CD4-positive, CD25-positive, alpha-beta regulatory T cell (primary cell): ENCODE measurements around the gene CREB5. TPM values are rescaled to one million over a fixed set of nuclear protein-coding genes. Genes with fewer than 3 reads are reported as not detected.

Source experiments
- ATAC-seq, 2 donors: fragments of 150-1000 bp; cut with Tn5 transposase; one replicate each; pipeline ENCODE4 v1.10.0; 2021; ENCODE audit warnings: low read depth in 2 of 2, moderate number of reproducible peaks in 2 of 2, moderate library complexity in 1 of 2
- DNase-seq, 3 donors: peaks; one replicate each; pipeline versions ENCODE4 v3.0.0 to v3.0.0-alpha.2; 2012 to 2022; ENCODE audit warnings: mixed read lengths in 1 of 3
- H3K27ac ChIP-seq: one replicate; pipeline ENCODE4 v1.7.0; 2013; ENCODE audit warnings: mild to moderate bottlenecking, low read length; ENCODE audit not compliant: insufficient read depth, poor library complexity, severe bottlenecking
- H3K27me3 ChIP-seq: one replicate; pipeline ENCODE4 v1.7.0; 2013; ENCODE audit warnings: low read length; ENCODE audit not compliant: control insufficient read depth, insufficient read depth
- H3K36me3 ChIP-seq: one replicate; pipeline ENCODE4 v1.7.0; 2013; ENCODE audit warnings: mild to moderate bottlenecking, low read length, moderate library complexity; ENCODE audit not compliant: control insufficient read depth, insufficient read depth
- H3K4me1 ChIP-seq: 2 replicates; pipeline ENCODE4 v1.7.0; 2013; ENCODE audit warnings: mild to moderate bottlenecking, low read length; ENCODE audit not compliant: insufficient read depth, control insufficient read depth, poor library complexity, severe bottlenecking
- H3K4me3 ChIP-seq: one replicate; pipeline ENCODE4 v1.7.0; 2013; ENCODE audit warnings: low read depth, mild to moderate bottlenecking, low read length, moderate library complexity
- H3K9me3 ChIP-seq, 2 experiments: 1 replicate in 1 of 2; 2 replicates in 1 of 2; pipeline ENCODE4 v1.7.0; 2013; ENCODE audit warnings: low read length in 2 of 2, mild to moderate bottlenecking in 1 of 2, moderate library complexity in 1 of 2; ENCODE audit not compliant: control insufficient read depth in 2 of 2
- H3K27ac Mint-ChIP-seq, 3 donors: one replicate each; pipeline ENCODE4 v1.8.0; 2020 to 2022; ENCODE audit warnings: mild to moderate bottlenecking in 3 of 3, mixed read lengths in 3 of 3, moderate library complexity in 2 of 3
- H3K27me3 Mint-ChIP-seq: one replicate; pipeline ENCODE4 v1.8.0; 2022; ENCODE audit warnings: mild to moderate bottlenecking, mixed read lengths
- H3K36me3 Mint-ChIP-seq: one replicate; pipeline ENCODE4 v1.8.0; 2020; ENCODE audit warnings: mixed read lengths
- H3K4me1 Mint-ChIP-seq, 4 donors: one replicate each; pipeline ENCODE4 v1.8.0; 2020 to 2022; ENCODE audit warnings: mixed read lengths in 4 of 4, mild to moderate bottlenecking in 1 of 4
- H3K4me3 Mint-ChIP-seq, 4 donors: one replicate each; pipeline ENCODE4 v1.8.0; 2020 to 2022; ENCODE audit warnings: mild to moderate bottlenecking in 4 of 4, mixed read lengths in 4 of 4, moderate library complexity in 3 of 4
- H3K9me3 Mint-ChIP-seq, 7 donors: one replicate each; pipeline ENCODE4 v1.8.0; 2020 to 2022; ENCODE audit warnings: mixed read lengths in 7 of 7, mild to moderate bottlenecking in 3 of 7, moderate library complexity in 2 of 7
- polyA plus RNA-seq, 4 donors: library from polyadenylated mRNA; unstranded; fragments of 300-500 nt; fragmentation: Illumina TruSeq; gene quantifications; one replicate each; pipeline ENCODE4 v1.2.3, GENCODE V29; 2021
- total RNA-seq: library from RNA; stranded (reverse); gene quantifications from one replicate; pipeline ENCODE4 v1.2.3, GENCODE V29; 2022

Gene CREB5
- total and polyA plus RNA-seq, 5 donors from 2014 or later, result 1.3 TPM; not detected in 4

GRCh38 chr7:28556025-28556424, 143.7 kb downstream of the CREB5 start:
- Mint-ChIP-seq H3K4me1 (no peaks in the 10 kb centered on the region), H3K27ac (no peak overlapping the region), H3K4me3 (no peak overlapping the region), H3K9me3 (peaks cover 0 to 4% (median 0%) of the 10 kb centered on the region in 7 donors), H3K36me3 (no peaks in the 10 kb centered on the region), H3K27me3 (peaks cover 17% of the 10 kb centered on the region)
- Histone ChIP-seq H3K27me3 (no peaks in the 10 kb centered on the region), H3K4me3 (no peak overlapping the region), H3K27ac (no peak overlapping the region), H3K9me3 (no peaks in the 10 kb centered on the region), H3K4me1 (no peaks in the 10 kb centered on the region), H3K36me3 (no peaks in the 10 kb centered on the region)
- DNase-seq, result no peak
- ATAC-seq, result no peak

GRCh38 chr7:28556671-28557070, 144.4 kb downstream of the CREB5 start:
- Histone ChIP-seq H3K4me3 (no peak overlapping the region), H3K4me1 (no peaks in the 10 kb centered on the region), H3K36me3 (no peaks in the 10 kb centered on the region), H3K27me3 (no peaks in the 10 kb centered on the region), H3K9me3 (no peaks in the 10 kb centered on the region), H3K27ac (no peak overlapping the region)
- peaks cover 17% of the 10 kb centered on the region for H3K27me3 Mint-ChIP-seq
- H3K27ac Mint-ChIP-seq, result no peak overlapping the region
- H3K9me3 Mint-ChIP-seq, result peaks cover 0 to 4% (median 0%) of the 10 kb centered on the region in 7 donors
- no peak for ATAC-seq
- no peak overlapping the region for H3K4me3 Mint-ChIP-seq
- H3K4me1 Mint-ChIP-seq, result no peaks in the 10 kb centered on the region
- DNase-seq, result no peak
- no peaks in the 10 kb centered on the region for H3K36me3 Mint-ChIP-seq

GRCh38 chr7:28558236-28558635, 145.9 kb downstream of the CREB5 start:
- H3K36me3 ChIP-seq, result no peaks in the 10 kb centered on the region
- no peaks in the 10 kb centered on the region for H3K4me1 ChIP-seq
- ATAC-seq, result no peak
- no peak overlapping the region for H3K4me3 ChIP-seq
- no peak overlapping the region for H3K27ac Mint-ChIP-seq
- no peak overlapping the region for H3K27ac ChIP-seq
- H3K9me3 ChIP-seq, result no peaks in the 10 kb centered on the region
- peaks cover 0 to 4% (median 0%) of the 10 kb centered on the region in 7 donors for H3K9me3 Mint-ChIP-seq
- no peak for DNase-seq
- H3K27me3 Mint-ChIP-seq, result peaks cover 8% of the 10 kb centered on the region
- no peaks in the 10 kb centered on the region for H3K36me3 Mint-ChIP-seq
- no peaks in the 10 kb centered on the region for H3K4me1 Mint-ChIP-seq
- no peak overlapping the region for H3K4me3 Mint-ChIP-seq
- H3K27me3 ChIP-seq, result no peaks in the 10 kb centered on the region

DNA sequence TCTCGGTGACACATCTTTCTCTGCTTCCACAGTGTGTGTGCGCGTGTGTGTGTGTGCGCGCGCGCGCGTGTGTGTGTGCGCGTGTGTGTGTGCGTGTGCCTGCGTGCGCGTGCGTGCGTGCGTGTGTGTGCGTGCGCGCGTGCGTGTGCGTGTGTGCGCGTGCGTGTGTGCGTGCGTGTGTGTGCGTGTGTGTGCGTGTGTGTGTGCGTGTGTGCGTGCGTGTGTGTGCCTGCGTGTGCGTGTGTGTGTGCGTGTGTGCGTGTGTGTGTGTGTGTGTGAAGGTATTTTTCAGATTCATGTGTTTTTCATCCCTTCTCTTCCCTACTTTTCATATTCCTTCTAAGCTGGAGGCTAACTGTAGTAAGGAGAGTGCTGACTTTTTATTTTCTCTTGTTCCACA, 148.4 kb downstream of the CREB5 start:
- Mint-ChIP-seq H3K4me1 (no peaks in the 10 kb centered on the region), H3K9me3 (peaks cover 0 to 2% (median 0%) of the 10 kb centered on the region in 7 donors), H3K36me3 (no peaks in the 10 kb centered on the region), H3K4me3 (no peak overlapping the region), H3K27me3 (peaks cover 12% of the 10 kb centered on the region), H3K27ac (no peak overlapping the region)
- DNase-seq (no peak), ATAC-seq (no peak)
- H3K27ac ChIP-seq, result no peak overlapping the region
- no peaks in the 10 kb centered on the region for H3K27me3 ChIP-seq
- H3K36me3 ChIP-seq, result no peaks in the 10 kb centered on the region
- no peak overlapping the region for H3K4me3 ChIP-seq
- no peaks in the 10 kb centered on the region for H3K4me1 ChIP-seq
- no peaks in the 10 kb centered on the region for H3K9me3 ChIP-seq

DNA sequence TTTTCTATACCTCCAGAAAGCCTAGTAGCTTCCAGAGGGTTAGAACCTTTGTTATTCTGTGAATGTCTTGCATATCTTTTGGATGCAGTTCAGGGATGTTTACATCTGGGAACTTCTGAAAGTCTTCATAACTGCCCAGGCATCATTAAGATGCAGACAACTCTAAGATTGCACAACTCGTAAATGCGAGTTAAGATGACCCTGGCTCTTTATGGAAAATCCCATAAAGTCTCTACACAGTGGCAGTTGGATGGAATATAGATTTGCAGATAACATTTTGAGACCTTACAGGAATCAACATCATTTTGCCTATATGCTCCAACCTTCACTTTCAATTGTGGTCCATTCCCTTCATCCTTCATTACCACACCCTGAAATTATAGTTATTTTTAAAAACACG, 151.7 kb downstream of the CREB5 start:
- Mint-ChIP-seq H3K27ac (no peak overlapping the region), H3K9me3 (peaks cover 0 to 2% (median 0%) of the 10 kb centered on the region in 7 donors), H3K4me1 (no peaks in the 10 kb centered on the region), H3K36me3 (no peaks in the 10 kb centered on the region), H3K4me3 (no peak overlapping the region), H3K27me3 (peaks cover 9% of the 10 kb centered on the region)
- H3K4me3 ChIP-seq, result no peak overlapping the region
- DNase-seq (no peak), ATAC-seq (no peak)
- no peaks in the 10 kb centered on the region for H3K36me3 ChIP-seq
- H3K27ac ChIP-seq, result no peak overlapping the region
- no peaks in the 10 kb centered on the region for H3K27me3 ChIP-seq
- no peaks in the 10 kb centered on the region for H3K4me1 ChIP-seq
- H3K9me3 ChIP-seq, result no peaks in the 10 kb centered on the region

DNA sequence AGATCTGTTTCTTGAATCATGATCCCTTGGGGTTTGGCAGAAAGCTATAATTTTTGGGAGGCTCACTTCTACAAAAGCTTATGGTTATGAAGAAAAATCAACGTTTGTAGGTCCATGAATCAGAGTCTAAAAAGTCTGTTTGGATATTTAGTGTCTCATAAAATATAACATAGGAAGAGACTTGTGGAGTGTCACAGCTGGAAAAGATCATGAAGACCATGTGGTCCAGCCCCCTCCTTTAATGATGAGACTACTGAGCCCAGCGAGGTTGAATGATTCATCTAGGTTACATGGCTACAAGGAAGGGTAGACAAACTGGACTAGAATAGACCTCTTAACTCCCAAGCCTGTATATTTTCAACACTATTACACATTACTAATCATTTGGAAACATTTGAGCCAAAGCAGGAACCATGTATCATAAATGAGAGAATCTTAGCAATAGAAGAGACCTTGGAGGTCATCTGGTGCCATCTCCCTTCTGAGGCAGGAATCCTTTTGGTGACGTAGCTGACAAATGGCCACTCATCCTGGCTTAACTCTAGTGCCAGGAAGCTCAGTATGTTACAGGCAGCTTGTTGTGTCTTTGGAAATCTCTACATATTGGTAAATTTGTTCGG, 152.5 kb downstream of the CREB5 start:
- ATAC-seq (no peak), DNase-seq (no peak)
- Histone ChIP-seq H3K9me3 (no peaks in the 10 kb centered on the region), H3K4me3 (no peak overlapping the region), H3K27ac (no peak overlapping the region), H3K27me3 (no peaks in the 10 kb centered on the region), H3K36me3 (no peaks in the 10 kb centered on the region), H3K4me1 (no peaks in the 10 kb centered on the region)
- H3K36me3 Mint-ChIP-seq, result no peaks in the 10 kb centered on the region
- peaks cover 9% of the 10 kb centered on the region for H3K27me3 Mint-ChIP-seq
- no peak overlapping the region for H3K4me3 Mint-ChIP-seq
- peaks cover 0 to 2% (median 0%) of the 10 kb centered on the region in 7 donors for H3K9me3 Mint-ChIP-seq
- no peaks in the 10 kb centered on the region for H3K4me1 Mint-ChIP-seq
- H3K27ac Mint-ChIP-seq, result no peak overlapping the region

DNA sequence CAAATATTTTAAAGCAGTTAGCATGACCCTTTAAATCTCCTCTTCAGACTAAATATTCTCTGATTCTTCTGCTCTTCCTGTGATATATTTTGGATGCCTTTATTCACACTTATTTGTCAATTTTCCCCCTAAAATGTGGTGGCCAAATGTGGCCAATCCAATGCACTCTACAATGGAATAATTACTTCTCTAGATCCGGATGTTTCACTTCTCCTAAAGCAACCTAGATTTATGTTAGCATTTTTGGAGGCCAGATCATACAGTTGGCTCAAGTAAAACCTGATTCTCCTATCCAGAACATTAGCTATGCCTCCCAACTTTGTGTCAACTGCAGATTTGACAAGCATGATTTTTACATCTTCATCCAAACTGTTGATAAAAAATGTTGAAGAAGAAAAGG, 153.7 kb downstream of the CREB5 start:
- H3K4me3 Mint-ChIP-seq, result no peak overlapping the region
- H3K9me3 Mint-ChIP-seq, result peaks cover 0 to under 1% (median 0%) of the 10 kb centered on the region in 7 donors
- H3K36me3 Mint-ChIP-seq, result no peaks in the 10 kb centered on the region
- H3K27me3 ChIP-seq, result no peaks in the 10 kb centered on the region
- no peaks in the 10 kb centered on the region for H3K9me3 ChIP-seq
- H3K27ac Mint-ChIP-seq, result no peak overlapping the region
- no peak overlapping the region for H3K4me3 ChIP-seq
- ATAC-seq (no peak), DNase-seq (no peak)
- H3K27ac ChIP-seq, result no peak overlapping the region
- H3K27me3 Mint-ChIP-seq, result peaks cover 4% of the 10 kb centered on the region
- H3K4me1 ChIP-seq, result no peaks in the 10 kb centered on the region
- H3K36me3 ChIP-seq, result no peaks in the 10 kb centered on the region
- no peaks in the 10 kb centered on the region for H3K4me1 Mint-ChIP-seq
